ENCODE measurements around the gene ARHGAP44.

ARHGAP44 gene

GRCh38 chr17:13017655-13018459 lies 228.6 kb downstream of the ARHGAP44 start, which contains the start of gene ELAC2:
Gene ELAC2, minus strand, starts transcription at chr17:13018027. Its CDS starts 80 bp downstream, at chr17:13017947.
- peak; percentile 63 to 99 (median 94) for DNase-seq

GRCh38 chr17:13024016-13024415 lies 234.7 kb downstream of the ARHGAP44 start:
- peak in 1 of 51 donors; percentile 43 for DNase-seq

GRCh38 chr17:13024526-13025257 lies 235.4 kb downstream of the ARHGAP44 start:
- peak in 38 of 51 donors; percentile 0 to 70 (median 24) for DNase-seq

- DNase-seq = no peak
Measured at GRCh38 chr17:13025258-13025627, 235.9 kb downstream of the ARHGAP44 start.

- DNase-seq = no peak
Measured at GRCh38 chr17:13025687-13026086, 236.4 kb downstream of the ARHGAP44 start.

GRCh38 chr17:13027246-13027645 lies 237.9 kb downstream of the ARHGAP44 start:
- DNase-seq = no peak

- no peak for DNase-seq
Measured at GRCh38 chr17:13029340-13029739, 240.0 kb downstream of the ARHGAP44 start.

GRCh38 chr17:13030056-13030455 lies 240.8 kb downstream of the ARHGAP44 start:
- DNase-seq = no peak

- peak in 20 of 51 donors; percentile 0 to 60 (median 6) for DNase-seq
Measured at GRCh38 chr17:13030459-13031300, 241.4 kb downstream of the ARHGAP44 start.

GRCh38 chr17:13031718-13032350 lies 242.5 kb downstream of the ARHGAP44 start:
- DNase-seq = peak in 17 of 51 donors; percentile 1 to 32 (median 5)

GRCh38 chr17:13035420-13035819 lies 246.1 kb downstream of the ARHGAP44 start:
- DNase-seq = no peak

- DNase-seq = no peak
Measured at GRCh38 chr17:13036751-13037150, 247.5 kb downstream of the ARHGAP44 start.

- DNase-seq = no peak
Measured at GRCh38 chr17:13038931-13039665, 249.8 kb downstream of the ARHGAP44 start.
